Sigmoid colon (tissue), 4 donors: Measurements from ENCODE around the gene MAPKAPK5.

Experiments
- EP300 ChIP-seq, 4 donors: sonication (generic); formaldehyde crosslinking; IDR thresholded peaks; one replicate each; pipeline ENCODE4 v1.6.1; 2017; ENCODE audit warnings: antibody characterized with exemption in 4 of 4
- POLR2A ChIP-seq, 2 donors: fragments of 450-650 bp; IDR thresholded peaks; one replicate each; pipeline ENCODE4 v1.6.1; 2016; ENCODE audit warnings: antibody characterized with exemption in 2 of 2, mild to moderate bottlenecking in 2 of 2, moderate library complexity in 2 of 2
- POLR2AphosphoS5 ChIP-seq, 4 donors: sonication (generic); formaldehyde crosslinking; IDR thresholded peaks; one replicate each; pipeline ENCODE4 v1.6.1; 2017; ENCODE audit warnings: antibody characterized with exemption in 4 of 4
- TF ChIP-seq, protein P1 (sequence below), 4 experiments: fragments of 450-650 bp in 3 of 4; fragments of 200-600 bp in 1 of 4; IDR thresholded peaks; one replicate each; pipeline ENCODE4 v1.5.1; 2016 to 2019; ENCODE audit warnings: antibody characterized with exemption in 4 of 4, mild to moderate bottlenecking in 3 of 4, moderate library complexity in 2 of 4

DNA sequence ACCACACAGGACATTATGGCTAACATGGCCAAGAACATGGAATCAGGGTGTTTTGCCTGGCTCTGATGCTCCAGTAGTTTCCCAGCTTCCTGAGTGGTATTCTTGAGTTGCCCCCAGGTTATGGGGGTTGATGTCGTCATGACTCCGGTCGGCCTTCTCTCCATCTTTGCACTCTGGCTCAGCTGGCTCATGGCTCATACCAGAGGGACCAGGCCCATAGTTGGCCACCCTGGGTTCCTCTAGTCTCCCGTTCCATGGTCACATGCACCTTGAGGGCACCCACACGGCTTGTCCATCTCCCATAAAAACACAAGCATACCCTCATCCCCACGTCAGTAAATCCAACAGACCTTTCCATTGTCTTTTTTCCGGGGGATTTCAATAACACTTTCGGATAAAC is 23.7 kb upstream of the MAPKAPK5 start:
- no peak for TF ChIP-seq POLR2AphosphoS5 (IDR thresholded peaks at IDR 0.05)
- no peak for TF ChIP-seq POLR2A (IDR thresholded peaks at IDR 0.05)
- TF ChIP-seq, protein P1, sequence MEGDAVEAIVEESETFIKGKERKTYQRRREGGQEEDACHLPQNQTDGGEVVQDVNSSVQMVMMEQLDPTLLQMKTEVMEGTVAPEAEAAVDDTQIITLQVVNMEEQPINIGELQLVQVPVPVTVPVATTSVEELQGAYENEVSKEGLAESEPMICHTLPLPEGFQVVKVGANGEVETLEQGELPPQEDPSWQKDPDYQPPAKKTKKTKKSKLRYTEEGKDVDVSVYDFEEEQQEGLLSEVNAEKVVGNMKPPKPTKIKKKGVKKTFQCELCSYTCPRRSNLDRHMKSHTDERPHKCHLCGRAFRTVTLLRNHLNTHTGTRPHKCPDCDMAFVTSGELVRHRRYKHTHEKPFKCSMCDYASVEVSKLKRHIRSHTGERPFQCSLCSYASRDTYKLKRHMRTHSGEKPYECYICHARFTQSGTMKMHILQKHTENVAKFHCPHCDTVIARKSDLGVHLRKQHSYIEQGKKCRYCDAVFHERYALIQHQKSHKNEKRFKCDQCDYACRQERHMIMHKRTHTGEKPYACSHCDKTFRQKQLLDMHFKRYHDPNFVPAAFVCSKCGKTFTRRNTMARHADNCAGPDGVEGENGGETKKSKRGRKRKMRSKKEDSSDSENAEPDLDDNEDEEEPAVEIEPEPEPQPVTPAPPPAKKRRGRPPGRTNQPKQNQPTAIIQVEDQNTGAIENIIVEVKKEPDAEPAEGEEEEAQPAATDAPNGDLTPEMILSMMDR (IDR thresholded peaks at IDR 0.05), result no peak
- no peak for TF ChIP-seq EP300 (IDR thresholded peaks at IDR 0.05)
